Stimulated activated CD8-positive, alpha-beta memory T cell treated with anti-CD3 and anti-CD28 coated beads, Interleukin-4, amount 100 ng/mL, for 4 hours (primary cell): Measurements from ENCODE around the gene ROR1.

Experiments used
- DNase-seq, 2 donors: peaks; one replicate each; pipeline ENCODE4 v3.0.0-alpha.2; 2020; ENCODE audit warnings: low read depth in 2 of 2, low spot score in 1 of 2

The ROR1 gene

DNA sequence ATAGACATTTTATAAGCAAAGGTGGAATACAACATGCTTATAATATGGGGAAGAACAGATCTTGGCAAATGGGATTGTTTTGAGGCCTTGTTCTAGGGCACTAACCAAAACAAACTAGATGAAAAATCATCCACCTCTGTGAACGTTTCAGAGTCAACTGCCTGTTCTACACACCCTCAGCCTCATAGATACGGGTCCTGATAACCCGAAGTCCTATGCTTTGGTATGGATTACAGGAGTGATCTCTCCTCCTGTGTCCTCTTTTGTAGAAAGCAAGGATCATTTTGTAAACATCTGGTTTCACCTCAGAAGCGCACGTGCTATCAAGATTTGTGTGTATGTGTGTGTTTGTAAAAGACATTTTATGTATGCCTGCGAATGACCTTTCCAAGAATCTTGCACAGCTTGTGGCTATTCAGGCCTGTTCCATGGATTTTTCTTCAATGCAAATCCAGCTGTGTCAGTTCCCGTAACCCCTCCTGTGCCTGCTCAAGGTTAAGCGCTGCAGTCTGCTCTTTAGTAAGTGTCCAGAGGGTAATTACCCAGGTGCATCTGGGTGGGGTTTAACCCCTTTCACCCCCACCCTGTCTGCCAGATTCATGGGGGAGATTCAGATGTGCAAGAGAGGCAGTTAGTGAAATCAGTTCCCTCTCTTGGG is 132.4 kb downstream of the ROR1 start:
- no peak for DNase-seq

DNA sequence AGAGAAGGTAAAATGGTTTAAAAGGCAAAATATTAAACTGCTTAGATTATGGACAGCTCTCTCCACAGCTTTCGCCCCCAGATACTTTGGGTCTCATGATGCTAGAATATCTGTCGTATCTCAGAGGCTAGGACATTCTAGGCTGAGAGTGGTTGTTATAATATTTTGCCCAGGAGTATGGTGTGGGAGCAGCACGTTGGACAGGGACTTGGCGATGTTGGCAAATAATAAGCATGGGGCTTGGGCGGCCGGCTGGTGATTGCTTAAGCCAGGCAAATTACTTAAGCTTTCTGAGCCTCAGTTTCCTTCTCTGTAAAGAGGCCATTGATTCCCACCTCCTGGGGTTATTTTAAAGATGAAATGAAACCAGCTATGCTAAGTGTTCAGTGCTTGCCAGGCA is 133.2 kb downstream of the ROR1 start:
- no peak for DNase-seq

DNA sequence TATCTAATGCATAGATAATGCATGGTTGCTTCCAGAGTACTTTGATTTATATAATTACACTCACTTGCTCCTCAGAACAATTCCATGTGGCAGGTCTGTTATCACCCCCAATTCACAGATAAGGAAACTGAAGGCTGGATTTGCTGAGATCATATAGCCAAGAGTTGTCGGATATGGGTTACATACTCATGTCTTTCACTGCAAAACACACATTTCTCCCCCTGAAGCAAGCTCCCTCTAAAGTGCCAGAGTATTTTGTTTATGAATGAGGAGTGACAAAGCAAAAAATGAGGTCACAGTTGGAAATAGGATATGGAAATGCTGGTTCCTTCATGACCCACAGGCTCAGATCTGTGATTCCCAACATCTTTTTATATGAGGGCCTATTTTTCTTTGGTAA is 134.2 kb downstream of the ROR1 start:
- no peak for DNase-seq

DNA sequence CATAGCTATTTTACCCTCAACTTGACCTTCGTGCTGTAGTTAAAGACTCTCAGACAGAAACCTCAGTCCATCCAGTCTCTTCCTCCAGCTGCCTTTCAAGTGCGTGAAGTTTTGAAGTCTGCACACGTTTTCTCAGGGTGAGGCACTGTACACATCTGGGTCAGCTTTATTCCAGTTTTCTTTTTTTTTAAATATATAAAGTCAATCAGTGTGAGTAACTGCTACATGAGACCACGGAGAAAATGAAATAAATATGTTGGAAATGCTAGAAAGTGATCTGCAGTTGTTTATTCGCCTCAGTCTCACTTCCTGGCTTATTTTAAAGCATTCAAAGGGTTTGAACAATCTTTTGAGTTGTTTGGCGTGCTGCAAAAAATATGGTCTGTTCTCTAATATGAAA is 135.7 kb downstream of the ROR1 start:
- DNase-seq: no peak

DNA sequence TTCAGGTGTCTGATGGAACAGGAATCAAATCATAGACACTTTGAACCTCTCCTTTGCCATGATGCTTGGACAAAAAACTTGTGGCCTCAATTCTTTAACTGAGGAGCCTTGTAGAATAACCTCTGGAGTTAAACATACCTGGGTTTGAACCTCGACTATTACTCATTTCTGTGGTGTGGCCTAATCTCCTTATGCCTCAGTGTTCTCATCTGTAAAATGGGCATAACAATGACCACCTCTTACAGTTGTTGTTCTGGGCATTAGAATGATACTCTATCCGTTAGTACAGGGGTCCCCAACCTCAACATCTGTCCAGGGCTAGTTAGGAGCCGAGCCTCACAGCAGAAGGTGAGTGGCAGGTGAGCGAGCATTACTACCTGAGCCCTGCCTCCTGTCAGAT is 137.2 kb downstream of the ROR1 start:
- no peak for DNase-seq

- DNase-seq: no peak
Measured at GRCh38 chr1:63912643-63913042, 138.8 kb downstream of the ROR1 start.

DNA sequence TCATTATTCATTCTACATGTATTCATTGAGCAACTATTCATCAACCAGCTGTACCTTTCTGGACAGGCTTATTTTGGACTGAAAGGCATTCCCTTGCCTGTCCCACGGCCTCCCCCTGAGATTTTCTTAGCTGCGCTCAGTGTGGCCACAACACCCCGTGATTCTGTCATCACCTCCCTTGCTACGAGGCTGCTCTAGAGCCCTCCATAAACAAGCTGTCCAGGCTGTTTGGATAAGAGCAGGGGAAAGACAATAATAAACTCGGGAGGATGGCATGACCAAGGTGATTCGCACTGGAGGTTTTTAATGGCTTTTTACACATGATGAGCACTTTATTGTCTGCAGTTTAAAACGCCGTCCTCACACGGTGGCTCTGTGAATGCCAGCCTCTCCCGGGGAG is 139.7 kb downstream of the ROR1 start:
- DNase-seq: no peak

DNA sequence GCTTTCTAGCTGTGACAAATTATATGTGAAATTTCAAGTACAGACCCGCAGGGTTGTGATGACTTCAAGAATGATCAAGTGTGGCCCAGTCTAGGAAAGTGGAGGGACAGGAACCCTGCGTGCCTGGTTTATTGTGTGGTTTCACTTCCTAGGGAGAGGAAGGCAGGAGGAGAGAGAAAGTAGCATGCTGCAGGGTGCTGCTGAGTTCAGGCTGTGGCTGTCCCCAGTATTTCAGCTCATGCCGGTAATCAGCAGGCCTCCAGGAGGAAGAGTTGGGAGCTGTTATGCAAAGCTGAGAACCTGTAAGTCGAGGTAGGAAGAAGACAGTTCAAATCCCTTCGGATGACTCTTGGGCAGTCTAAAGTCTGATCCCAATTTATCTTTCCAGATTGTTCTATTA is 140.4 kb downstream of the ROR1 start:
- DNase-seq: no peak

- DNase-seq: no peak
Measured at GRCh38 chr1:63914706-63915105, 140.9 kb downstream of the ROR1 start.

- DNase-seq: no peak
Measured at GRCh38 chr1:63915121-63915520, 141.3 kb downstream of the ROR1 start.

- DNase-seq: no peak
Measured at GRCh38 chr1:63916485-63917360, 142.9 kb downstream of the ROR1 start.

GRCh38 chr1:63917571-63918417 is 144.0 kb downstream of the ROR1 start:
- DNase-seq: no peak

DNA sequence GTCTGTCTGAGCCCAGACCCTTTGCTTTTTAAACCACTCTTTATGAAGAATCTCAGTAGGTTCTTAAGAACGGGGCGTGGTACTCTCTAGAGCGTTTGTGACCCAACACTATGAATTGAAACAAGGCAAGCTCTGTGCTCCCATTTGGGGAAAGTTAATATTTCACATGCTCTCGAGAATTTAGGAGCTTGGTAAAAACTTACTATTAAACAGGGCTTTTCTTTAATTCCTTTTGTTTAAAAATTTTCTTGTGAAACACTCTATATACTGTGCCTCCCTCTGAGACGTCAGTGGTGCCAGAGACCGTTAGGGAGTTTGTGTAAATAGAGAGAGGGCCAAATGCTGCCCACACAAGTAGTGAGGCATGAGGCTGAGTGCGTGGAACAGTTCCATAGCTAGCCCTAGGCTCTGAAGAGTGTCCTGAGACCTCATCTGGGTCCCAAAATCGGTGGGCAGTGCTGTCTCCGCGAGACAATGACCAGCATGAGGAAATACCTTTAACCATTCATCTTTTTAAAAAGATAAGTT is 144.7 kb downstream of the ROR1 start:
- DNase-seq: no peak

DNA sequence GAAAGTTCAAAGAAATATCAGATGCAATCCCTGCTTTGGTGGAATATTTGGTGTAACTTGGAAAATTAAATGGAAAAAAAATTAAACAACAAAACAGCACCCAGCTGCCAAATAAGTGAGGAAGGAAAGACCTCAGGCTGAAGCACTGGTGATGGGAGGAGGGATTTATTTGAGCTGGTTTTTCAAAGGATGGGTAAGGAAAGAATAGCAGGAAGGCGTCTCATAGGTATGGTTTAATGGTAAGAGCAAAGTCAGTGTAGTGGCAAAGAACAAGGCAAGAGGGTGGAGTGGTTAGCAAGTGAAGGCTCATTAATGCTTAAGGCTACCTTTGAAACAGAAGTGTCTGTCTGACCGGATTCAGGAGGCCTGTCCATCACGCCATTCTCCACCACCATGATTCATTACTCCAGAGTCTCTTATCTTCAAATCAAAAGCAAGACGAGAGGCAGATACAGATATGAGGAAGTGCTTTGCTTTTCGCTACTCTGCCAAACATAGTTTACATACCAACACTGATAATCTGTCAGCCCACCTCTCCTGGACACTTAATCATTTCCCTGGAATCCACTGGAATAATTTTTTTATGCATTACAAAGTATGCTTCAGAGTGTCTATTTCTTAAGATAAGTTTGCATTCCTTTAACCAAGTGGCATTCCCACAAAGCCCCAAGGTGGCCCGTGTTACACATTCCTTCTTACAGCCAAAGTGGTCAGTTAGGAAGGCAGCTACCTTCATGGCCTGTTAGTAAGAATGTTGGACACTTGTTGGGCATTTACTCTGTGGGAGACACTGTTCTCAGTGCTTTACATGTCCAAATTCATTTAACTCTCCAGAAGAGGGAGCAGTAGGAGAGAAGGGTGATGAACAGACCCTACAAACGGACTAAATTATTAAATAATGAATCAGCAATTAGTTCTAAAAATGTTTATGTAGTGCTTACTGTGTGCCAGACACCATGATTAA is 146.6 kb downstream of the ROR1 start:
- no peak for DNase-seq

- no peak for DNase-seq
Measured at GRCh38 chr1:63921359-63921758, 147.5 kb downstream of the ROR1 start.

- no peak for DNase-seq
Measured at GRCh38 chr1:63921802-63922201, 148.0 kb downstream of the ROR1 start.

GRCh38 chr1:63922848-63923247 is 149.0 kb downstream of the ROR1 start:
- DNase-seq: no peak

DNA sequence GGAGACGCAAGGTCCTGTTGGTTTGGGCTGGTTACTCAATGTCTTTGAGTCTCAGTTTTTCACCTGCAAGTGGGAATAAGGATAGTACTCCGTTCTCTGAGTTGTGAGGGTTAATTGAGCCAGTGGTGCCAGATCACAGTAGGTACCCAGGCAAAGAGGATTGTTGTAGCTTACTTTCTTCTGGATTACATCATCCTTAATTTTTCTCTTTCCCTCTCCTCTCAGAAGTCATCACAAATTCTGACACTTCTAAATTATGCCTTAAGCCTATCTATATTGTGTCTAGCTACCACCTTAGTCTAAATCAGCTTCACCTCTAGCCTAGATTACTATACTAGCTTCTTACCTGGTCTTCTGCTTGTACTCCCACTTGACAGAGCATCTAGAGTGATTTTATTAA is 149.5 kb downstream of the ROR1 start:
- no peak for DNase-seq

DNA sequence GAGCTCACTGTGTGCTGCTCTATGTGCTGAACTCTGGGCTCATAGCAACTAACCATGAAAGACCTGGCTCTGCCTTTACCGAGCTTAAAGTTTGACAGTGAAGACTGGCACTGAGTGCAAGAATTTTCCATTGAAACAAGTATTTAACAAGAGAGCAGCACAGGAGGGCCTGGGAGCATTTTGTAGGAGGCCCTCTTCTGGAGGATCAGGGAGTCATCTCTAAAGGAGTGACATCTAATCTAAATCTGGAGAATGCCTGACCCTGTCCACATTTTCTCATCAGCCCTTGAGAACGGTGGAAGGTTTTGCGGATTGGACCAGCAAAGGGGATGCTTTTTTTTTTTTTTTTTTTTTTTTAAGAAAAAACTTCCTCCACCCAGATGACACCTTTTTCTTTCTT is 150.8 kb downstream of the ROR1 start:
- no peak for DNase-seq
